Right atrium auricular region (tissue), 2 donors: ENCODE data around the gene ADH4. TPM values are rescaled to one million over a fixed set of nuclear protein-coding genes. Genes with fewer than 3 reads are reported as not detected.

Experiments used
- DNase-seq: peaks from one replicate; pipeline ENCODE4 v3.0.0-alpha.2; 2019; ENCODE audit warnings: low spot score
- H3K27ac ChIP-seq, 2 donors: fragments of 200-600 bp; sonication (generic); 1 replicate in 1 of 2; 2 replicates in 1 of 2; pipeline ENCODE4 v1.5.1; 2016 to 2019
- H3K27me3 ChIP-seq, 2 donors: fragments of 200-600 bp; sonication (generic); one replicate each; pipeline versions ENCODE4 v1.5.1 to v1.6.0; 2017 to 2019
- H3K36me3 ChIP-seq: fragments of 200-600 bp; sonication (generic); one replicate; pipeline ENCODE4 v1.5.1; 2016
- H3K4me1 ChIP-seq, 2 donors: fragments of 200-600 bp; sonication (generic); one replicate each; pipeline versions ENCODE4 v1.5.1 to v1.6.0; 2017 to 2019
- H3K4me3 ChIP-seq, 2 donors: fragments of 200-600 bp; sonication (generic); 1 replicate in 1 of 2; 2 replicates in 1 of 2; pipeline ENCODE4 v1.5.1; 2017 to 2019; ENCODE audit warnings: mild to moderate bottlenecking in 1 of 2, moderate library complexity in 1 of 2
- H3K9me3 ChIP-seq, 2 donors: fragments of 200-600 bp; sonication (generic); one replicate each; pipeline ENCODE4 v1.5.1; 2019
- total RNA-seq, 2 donors: library from RNA; depleted of rRNA; stranded (reverse); fragments of >200 nt; gene quantifications; one replicate each; pipeline ENCODE4 v1.1.0, GENCODE V29; 2016
- TF ChIP-seq, protein P1 (sequence below), 2 donors: fragments of 200-600 bp; sonication (generic); IDR thresholded peaks; one replicate each; pipeline ENCODE4 v1.5.1; 2019; ENCODE audit warnings: antibody characterized with exemption in 2 of 2

ADH4 gene
- total RNA-seq, 2 donors from 2014 or later, result not detected

DNA sequence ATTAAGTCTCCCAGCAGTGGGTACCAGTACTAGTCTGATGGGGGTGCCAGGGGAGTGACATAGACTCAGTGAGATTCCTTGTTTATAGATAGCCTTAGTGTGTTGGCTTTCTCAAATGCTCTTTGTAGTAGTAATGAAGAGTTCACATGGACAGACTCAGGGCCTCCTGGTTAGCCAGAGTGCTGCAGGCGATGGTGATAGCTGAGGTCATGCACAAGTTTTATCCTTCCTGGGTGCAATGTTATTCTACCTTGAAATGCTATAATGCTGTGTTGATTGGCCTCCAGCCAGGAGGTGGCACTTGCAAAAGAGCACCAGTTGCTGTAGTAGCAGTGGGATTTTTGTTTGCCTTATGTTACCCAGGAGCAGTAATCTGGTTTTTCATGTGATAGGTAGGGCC is 35.5 kb upstream of the ADH4 start:
- TF ChIP-seq, protein P1, sequence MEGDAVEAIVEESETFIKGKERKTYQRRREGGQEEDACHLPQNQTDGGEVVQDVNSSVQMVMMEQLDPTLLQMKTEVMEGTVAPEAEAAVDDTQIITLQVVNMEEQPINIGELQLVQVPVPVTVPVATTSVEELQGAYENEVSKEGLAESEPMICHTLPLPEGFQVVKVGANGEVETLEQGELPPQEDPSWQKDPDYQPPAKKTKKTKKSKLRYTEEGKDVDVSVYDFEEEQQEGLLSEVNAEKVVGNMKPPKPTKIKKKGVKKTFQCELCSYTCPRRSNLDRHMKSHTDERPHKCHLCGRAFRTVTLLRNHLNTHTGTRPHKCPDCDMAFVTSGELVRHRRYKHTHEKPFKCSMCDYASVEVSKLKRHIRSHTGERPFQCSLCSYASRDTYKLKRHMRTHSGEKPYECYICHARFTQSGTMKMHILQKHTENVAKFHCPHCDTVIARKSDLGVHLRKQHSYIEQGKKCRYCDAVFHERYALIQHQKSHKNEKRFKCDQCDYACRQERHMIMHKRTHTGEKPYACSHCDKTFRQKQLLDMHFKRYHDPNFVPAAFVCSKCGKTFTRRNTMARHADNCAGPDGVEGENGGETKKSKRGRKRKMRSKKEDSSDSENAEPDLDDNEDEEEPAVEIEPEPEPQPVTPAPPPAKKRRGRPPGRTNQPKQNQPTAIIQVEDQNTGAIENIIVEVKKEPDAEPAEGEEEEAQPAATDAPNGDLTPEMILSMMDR (IDR thresholded peaks at IDR 0.05), result no peak
- no peak for DNase-seq
- Histone ChIP-seq H3K4me1 (no peaks in the 10 kb centered on the region), H3K36me3 (no peaks in the 10 kb centered on the region), H3K27ac (no peak overlapping the region), H3K4me3 (no peak overlapping the region), H3K27me3 (no peaks in the 10 kb centered on the region), H3K9me3 (peaks cover 0 to 20% of the 10 kb centered on the region in 2 donors)

DNA sequence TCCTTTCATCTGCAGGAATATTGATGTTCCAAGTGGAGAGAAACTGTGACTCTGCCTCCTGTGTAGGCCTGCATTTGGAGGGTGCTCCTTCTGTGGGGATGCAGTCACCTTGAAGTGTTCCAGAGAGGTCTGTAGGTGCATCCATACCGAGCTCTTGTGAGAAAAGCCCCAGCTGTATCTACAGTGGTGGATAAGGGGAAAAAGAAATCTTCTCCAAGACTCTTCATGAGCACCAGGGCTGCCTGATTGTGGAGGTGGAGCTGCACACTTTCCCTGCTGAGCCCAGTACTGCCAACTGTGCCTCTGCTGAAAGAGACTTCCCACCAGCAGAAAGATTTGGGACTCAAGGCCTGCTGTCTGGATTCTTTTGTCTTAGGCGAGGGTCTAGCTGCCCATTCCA is 35.1 kb upstream of the ADH4 start:
- H3K36me3 ChIP-seq, result no peaks in the 10 kb centered on the region
- DNase-seq, result no peak
- H3K4me1 ChIP-seq, result no peaks in the 10 kb centered on the region
- H3K27me3 ChIP-seq, result no peaks in the 10 kb centered on the region
- no peak overlapping the region for H3K27ac ChIP-seq
- TF ChIP-seq, protein P1 (IDR thresholded peaks at IDR 0.05), result no peak
- H3K9me3 ChIP-seq, result peaks cover 0 to 17% of the 10 kb centered on the region in 2 donors
- H3K4me3 ChIP-seq, result no peak overlapping the region

DNA sequence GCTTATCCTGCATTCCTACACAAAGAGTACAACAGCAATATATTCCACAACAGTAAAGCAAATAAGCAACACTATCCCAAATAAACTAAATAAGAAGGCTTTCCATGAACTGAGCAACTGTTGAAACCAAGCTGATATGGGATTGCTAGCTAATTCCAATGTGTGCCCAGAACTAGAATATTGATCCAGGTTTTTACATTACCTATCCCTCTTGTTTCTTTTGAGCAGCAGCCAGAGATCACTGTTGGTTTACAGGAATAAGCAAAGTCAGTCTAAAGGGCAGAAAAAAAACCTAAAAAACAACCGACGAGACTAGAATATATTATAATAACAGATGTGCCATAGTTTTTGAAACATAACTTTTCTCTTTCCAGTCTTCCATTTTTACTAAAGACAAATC is 22.4 kb upstream of the ADH4 start:
- Histone ChIP-seq H3K9me3 (no peaks in the 10 kb centered on the region), H3K36me3 (no peaks in the 10 kb centered on the region), H3K4me1 (no peaks in the 10 kb centered on the region), H3K27ac (no peak overlapping the region), H3K27me3 (no peaks in the 10 kb centered on the region), H3K4me3 (no peak overlapping the region)
- TF ChIP-seq, protein P1 (IDR thresholded peaks at IDR 0.05), result no peak
- no peak for DNase-seq

DNA sequence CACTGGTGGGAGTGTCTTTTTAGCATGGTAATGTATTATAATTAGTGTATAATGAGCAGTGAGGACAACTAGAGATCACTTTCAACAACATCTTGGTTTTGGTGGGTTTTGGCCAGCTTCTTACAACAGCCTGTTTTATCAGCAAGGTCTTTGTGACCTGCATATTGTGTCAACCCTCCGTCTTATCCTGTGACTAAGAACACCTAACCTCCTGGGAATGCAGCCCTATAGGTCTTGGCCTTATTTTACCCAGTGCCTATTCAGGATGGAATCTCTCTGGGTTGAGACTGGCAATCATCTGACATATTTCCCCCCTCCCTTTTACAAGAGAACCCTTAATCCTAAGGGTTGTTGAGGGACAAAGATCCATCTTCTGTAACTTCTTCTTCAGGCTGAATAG is 21.9 kb upstream of the ADH4 start:
- H3K36me3 ChIP-seq, result no peaks in the 10 kb centered on the region
- TF ChIP-seq, protein P1 (IDR thresholded peaks at IDR 0.05), result no peak

DNA sequence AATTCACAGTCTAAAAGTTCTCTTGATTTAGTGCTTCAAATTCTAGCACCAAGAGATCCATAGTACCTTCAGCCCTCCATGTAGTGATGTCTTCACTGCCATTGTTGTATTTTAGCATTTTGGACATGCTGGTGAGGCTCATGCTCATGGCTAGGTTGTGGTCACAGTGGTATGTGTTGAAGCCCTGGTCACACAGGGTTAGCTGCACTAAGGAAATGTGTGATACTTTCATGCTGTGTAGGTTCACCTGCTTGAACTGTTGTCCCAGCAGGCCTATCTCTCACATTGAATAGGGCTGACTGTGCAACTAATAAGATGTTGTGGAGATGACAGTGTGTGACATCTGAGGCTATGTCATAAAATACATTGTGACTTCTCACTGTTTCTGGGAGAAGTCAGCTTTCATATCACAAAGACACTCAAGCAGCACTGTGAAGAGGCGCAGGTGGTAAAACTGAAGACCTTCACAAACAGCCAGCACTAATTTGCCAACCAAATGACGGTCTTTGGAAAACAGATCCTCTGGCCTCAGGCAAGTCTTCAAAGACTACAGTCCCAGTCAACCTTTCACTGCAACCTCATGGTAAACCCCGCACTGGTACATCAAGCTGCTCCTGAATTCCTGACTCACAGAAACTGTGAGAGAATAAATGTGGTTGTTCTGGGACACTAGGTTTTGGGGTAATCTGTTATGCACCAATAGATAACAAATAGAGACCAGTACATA is 17.4 kb upstream of the ADH4 start:
- H3K27me3 ChIP-seq, result no peaks in the 10 kb centered on the region
- H3K27ac ChIP-seq, result no peak overlapping the region
- TF ChIP-seq, protein P1 (IDR thresholded peaks at IDR 0.05), result no peak
- H3K36me3 ChIP-seq, result no peaks in the 10 kb centered on the region
- H3K4me1 ChIP-seq, result no peaks in the 10 kb centered on the region
- no peak for DNase-seq
- H3K9me3 ChIP-seq, result no peaks in the 10 kb centered on the region
- H3K4me3 ChIP-seq, result no peak overlapping the region

More for the DNA sequence above, 21.9 kb upstream of the ADH4 start:
- Histone ChIP-seq H3K27ac (no peak overlapping the region), H3K27me3 (no peaks in the 10 kb centered on the region), H3K4me3 (no peak overlapping the region), H3K9me3 (no peaks in the 10 kb centered on the region), H3K4me1 (no peaks in the 10 kb centered on the region)
- no peak for DNase-seq

GRCh38 chr4:99159699-99160098 is 15.6 kb upstream of the ADH4 start:
- DNase-seq, result no peak
- TF ChIP-seq, protein P1 (IDR thresholded peaks at IDR 0.05), result no peak
- Histone ChIP-seq H3K27me3 (no peaks in the 10 kb centered on the region), H3K9me3 (no peaks in the 10 kb centered on the region), H3K36me3 (no peaks in the 10 kb centered on the region), H3K4me3 (no peak overlapping the region), H3K4me1 (no peaks in the 10 kb centered on the region), H3K27ac (no peak overlapping the region)
